Keratinocyte (primary cell): ENCODE data around the gene SRF.

Experiments used
- EZH2 ChIP-seq: IDR thresholded peaks from one replicate; pipeline ENCODE4 v1.6.1; 2012; ENCODE audit warnings: inconsistent platforms, mild to moderate bottlenecking, low read length, moderate library complexity
- TF ChIP-seq, protein P1 (sequence below), 3 experiments: IDR thresholded peaks in 1 of 3; conservative IDR thresholded peaks in 1 of 3; optimal IDR thresholded peaks in 1 of 3; 2 replicates in 2 of 3; 3 replicates in 1 of 3; pipeline versions ENCODE3 to v1.5.1; 2011; ENCODE audit warnings: low read length in 3 of 3, mild to moderate bottlenecking in 3 of 3, moderate library complexity in 2 of 3, control low read depth in 1 of 3, inconsistent platforms in 1 of 3; ENCODE audit not compliant: insufficient read depth in 2 of 3; ENCODE audit errors: extremely low read depth in 1 of 3

DNA sequence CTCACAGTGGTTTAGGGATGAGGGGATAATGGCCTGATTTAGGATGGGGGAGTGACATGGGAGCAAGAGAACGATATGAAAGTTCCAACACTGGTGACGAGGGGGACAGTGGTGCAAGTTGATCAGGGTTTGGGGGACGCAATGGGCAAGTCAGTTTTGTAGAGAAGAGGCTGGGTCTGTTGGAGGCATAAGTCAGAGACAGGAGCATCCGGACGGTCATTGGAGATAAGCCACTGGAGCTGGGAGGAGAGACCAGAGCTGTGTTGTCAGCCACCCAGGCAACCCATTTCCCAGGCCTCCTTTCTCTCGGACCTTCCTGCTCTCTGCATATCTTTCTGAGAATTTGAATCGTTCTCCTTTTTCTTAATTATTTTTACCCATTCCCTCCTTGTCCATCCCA lies 48.7 kb downstream of the SRF start:
- TF ChIP-seq, protein P1, sequence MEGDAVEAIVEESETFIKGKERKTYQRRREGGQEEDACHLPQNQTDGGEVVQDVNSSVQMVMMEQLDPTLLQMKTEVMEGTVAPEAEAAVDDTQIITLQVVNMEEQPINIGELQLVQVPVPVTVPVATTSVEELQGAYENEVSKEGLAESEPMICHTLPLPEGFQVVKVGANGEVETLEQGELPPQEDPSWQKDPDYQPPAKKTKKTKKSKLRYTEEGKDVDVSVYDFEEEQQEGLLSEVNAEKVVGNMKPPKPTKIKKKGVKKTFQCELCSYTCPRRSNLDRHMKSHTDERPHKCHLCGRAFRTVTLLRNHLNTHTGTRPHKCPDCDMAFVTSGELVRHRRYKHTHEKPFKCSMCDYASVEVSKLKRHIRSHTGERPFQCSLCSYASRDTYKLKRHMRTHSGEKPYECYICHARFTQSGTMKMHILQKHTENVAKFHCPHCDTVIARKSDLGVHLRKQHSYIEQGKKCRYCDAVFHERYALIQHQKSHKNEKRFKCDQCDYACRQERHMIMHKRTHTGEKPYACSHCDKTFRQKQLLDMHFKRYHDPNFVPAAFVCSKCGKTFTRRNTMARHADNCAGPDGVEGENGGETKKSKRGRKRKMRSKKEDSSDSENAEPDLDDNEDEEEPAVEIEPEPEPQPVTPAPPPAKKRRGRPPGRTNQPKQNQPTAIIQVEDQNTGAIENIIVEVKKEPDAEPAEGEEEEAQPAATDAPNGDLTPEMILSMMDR (optimal IDR thresholded peaks at IDR 0.05 in 1 of 3, IDR thresholded peaks at IDR 0.05 in 1 of 3, conservative IDR thresholded peaks at IDR 0.05 in 1 of 3; ENCODE audit: extremely low read depth in 1 of 3, insufficient read depth in 2 of 3, low read length in 3 of 3), result no peak
- TF ChIP-seq EZH2, result no peak
